Amniotic stem cell (primary cell): Measurements from ENCODE around the gene TOE1.
A peak's percentile ranks its signal among the peaks of the same experiment; 100 is the strongest.
"Not testable (repeated sequence)": the region's sequence is repeated elsewhere in the genome, so short reads cannot be mapped to it uniquely, and the experiment has no call there.

Experiments used
- DNase-seq: peaks from one replicate; lab custom pipeline; 2025; lab: John Stamatoyannopoulos, UW

TOE1 gene

DNA sequence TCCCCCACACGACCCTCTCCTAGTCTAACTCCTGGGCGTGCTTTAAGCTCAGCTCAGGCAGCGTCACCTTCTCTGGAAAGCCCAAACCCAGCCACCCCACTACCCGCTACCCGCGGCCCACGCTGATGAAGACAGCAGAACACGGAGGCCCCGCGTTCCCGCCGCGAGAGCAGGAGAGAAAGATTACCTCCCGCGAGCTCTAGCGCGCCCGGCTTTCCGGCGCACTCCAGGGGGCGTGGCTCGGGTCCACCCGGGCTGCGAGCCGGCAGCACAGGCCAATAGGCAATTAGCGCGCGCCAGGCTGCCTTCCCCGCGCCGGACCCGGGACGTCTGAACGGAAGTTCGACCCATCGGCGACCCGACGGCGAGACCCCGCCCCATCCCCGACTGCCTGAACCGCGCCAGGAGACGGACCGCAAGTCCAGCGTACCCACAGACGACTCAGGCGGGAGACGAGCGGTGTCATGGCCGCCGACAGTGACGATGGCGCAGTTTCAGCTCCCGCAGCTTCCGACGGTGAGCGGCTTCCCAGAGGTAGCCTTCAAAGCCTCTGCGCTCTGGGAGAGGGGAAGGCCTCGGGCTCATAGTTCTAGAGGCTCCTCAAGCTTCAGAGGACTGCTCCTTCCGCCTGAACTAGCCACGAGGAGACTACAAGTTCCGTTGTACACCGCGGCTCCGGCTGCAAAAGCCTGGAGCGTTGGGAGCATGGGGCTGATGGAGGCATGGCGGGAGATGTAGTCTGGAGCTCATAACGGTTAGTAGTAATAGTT, at the start of gene TOE1, which contains the start of gene MUTYH:
TOE1 (plus strand) TSS at position 382 of the 770 bp plus-strand sequence; CDS start at position 465, 83 bp downstream.
MUTYH (minus strand) TSS at position 652 of the 770 bp plus-strand sequence. CDS start 5,935 bp downstream, outside the sequence.
- peak; percentile 82 for DNase-seq

DNA sequence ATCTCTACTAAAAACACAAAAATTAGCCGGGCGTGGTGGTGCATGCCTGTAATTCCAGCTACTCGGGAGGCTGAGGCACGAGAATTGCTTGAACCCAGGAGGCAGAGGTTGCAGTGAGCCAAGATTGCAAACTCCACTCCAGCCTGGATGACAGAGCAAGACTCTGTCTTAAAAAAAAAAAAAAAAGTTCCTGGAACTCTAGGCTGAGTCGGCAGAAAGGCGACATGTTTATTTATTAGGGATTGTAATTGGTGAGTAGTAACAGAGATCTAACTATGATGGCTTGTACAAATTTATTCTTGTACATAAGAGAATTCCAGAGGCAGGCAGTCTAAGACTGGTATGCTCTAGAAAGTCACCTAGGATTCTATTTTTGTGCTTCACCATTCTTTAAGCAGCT, 49.0 kb upstream of the TOE1 start:
- DNase-seq = not testable (repeated sequence)

DNA sequence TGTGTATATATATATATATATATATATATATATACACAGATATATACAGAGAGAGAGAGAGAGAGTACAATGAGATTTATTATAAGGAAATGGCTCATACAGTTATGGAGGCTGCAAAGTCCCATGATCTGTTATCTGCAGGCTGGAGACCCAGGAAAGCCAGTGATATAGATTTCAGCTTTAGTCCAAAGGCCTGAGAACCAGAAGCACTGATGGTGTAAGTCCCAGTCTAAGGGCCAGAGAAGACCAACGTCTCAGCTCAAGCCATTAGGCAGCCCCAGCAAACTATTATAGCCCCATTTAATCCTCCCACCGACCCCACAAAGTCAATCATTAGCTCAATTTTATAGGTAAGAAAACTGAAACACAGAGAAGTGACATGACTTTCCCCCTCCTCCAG, 48.3 kb upstream of the TOE1 start:
- no peak for DNase-seq

DNA sequence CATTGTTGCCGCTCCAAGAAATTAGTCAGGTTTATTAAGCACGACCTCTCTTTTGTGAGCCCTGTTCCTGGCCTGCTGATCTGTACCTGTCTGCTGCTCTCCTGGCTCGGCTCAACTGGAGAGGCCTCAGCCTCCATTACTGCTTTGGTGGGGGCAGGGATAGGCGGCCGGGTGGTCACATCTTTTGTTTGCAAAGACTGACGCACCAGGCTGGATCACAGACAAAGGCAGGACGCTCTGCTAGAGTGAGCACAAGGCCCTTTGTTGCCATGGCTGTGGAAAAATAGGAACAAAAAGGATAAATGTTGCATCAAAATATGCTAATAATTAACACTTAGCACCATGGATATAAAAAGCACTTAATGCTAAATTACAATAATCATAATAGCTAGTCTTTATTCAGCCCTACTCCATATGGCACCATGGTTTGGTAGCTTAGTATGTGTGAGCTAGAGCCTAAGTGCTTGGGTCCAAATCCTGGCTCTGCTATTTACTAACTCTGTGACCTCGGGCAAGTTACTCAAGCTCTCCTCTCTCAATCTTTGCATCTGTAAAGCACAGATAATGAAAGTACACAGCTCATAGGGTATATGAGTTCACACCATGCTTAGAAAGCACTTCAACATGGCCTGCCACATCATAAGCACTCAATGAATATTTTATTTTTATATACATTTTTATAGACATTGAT, 42.2 kb upstream of the TOE1 start:
- DNase-seq = no peak

DNA sequence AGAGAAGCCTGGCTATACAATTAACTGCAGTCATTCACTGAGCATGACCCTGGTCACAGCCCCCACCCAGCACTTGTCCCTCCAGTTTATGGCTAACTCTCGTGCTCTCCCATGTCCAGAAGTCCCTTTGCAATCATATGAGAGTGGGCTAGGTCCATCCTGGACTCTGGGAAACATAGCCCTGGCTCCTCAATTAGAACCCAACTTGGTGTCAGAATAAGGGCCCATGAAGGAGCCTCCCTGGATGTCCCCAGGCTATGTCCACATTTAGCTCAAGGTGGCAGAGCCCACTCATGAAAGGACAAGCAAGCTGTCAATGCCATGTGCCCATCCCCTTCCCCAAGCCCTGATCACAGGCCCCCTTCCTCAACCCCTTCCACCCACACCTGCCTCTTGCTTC, 40.7 kb upstream of the TOE1 start:
- DNase-seq = no peak

DNA sequence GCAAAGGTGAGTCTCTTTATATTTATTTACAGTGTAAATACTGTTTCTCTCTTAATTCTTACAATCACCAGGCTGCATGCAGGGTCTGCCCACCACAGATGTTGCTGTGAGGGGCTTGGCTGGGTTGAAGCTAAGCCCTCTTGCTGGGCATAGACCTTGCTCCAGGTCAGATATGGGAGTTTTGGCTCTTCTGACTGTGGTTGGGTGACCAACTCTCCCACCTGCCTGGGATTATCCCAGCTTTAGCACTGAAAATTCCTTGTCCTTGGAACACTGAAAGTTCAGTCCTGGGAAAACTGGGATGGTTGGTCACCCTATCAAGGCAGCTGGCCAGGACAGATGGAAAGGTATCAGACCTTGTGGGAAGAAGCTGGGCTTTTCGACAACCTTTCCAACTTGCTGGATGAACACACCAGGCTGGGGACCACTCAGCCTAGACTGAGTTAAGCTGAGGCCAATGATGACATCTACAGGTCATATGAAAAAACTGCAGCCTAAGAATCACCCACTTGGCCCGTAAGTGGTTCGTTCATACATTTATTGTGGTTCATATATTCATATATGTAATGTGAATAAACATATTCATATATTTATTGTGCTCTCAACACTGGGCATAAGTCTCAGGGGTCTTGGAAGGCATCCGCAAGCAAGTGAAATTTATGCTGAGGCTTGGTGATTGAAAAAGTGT, 39.8 kb upstream of the TOE1 start:
- peak; percentile 74 for DNase-seq

DNA sequence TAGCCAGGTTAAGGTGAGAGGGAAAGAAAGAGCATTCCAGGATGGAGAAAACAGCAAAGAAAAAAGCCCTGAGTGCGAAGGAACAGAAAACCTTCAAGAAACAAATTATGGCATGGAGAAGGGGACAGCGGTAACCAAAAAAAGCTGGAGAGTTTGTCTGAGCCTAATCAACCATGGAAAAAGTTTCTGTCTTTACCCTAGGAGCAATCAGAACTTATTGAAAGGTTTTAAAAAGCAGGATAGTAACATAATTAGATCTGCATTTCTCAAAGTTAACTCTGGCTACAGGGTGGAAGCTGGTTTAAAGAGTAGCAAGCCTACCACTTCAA, 39.3 kb upstream of the TOE1 start:
- no peak for DNase-seq

DNA sequence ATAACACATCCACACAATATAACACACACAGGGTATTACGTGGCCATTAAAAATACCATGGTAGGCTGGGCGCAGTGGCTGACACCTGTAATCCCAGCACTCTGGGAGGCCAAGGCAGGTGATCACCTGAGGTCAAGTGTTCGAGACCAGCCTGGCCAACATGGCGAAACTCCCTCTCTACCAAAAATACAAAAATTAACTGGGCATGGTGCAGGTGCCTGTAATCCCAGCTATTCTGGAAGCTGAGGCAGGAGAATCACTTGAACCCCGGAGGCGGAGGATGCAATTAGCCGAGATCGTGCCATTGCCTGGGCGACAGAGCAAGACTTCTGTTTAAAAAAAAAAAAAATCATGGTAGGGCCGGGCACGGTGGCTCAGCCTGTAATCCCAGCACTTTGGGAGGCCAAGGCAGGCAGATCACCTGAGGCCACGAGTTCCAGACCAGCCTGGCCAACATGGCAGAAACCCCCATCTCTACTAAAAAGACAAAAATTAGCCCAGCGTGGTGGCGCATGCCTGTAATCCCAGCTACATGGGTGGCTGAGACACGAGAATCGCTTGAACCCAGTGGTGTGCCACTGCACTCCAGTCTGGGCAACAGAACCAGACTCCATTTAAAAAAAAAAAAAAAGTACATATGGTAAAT, 37.3 kb upstream of the TOE1 start:
- no peak for DNase-seq

DNA sequence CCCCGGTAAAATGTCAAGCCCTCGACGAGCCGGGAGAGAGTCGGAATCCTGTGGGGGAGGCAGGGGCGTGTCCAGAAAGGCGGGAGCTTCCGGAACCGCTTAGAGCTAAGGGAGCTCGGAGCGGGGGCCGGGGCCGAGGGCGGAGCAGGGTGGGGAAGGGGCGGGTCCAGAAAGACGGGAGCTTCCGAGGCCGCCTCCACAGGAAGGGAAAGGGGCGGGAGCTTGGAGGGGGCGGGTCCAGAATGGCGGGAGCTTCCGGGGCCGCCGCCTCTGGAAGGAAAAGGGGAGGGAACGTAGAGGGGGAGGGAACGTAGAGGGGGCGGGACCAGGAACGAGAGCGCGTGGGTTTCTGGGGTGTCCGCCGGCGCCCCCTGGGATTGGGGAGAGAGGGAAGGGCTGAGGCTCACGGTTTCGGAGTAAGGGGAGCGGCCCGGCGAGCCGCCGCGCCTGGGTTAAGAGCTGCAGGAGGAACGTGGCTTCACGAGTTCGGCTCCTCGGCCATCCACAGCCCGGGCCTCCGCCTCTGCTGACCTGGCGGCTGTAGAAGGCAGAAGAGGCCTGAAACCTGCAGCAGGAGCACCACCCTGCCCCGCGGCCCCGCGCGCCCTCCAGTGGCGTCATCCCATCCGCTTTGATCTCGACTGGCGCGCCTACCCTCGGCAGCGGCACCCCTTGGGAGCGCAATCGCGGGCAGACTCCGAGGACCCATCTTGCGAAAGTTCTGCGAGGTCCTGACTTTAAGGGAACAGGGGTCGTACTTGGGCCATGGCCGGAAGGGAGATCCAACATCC, 36.3 kb upstream of the TOE1 start:
- DNase-seq = peak; percentile 97

DNA sequence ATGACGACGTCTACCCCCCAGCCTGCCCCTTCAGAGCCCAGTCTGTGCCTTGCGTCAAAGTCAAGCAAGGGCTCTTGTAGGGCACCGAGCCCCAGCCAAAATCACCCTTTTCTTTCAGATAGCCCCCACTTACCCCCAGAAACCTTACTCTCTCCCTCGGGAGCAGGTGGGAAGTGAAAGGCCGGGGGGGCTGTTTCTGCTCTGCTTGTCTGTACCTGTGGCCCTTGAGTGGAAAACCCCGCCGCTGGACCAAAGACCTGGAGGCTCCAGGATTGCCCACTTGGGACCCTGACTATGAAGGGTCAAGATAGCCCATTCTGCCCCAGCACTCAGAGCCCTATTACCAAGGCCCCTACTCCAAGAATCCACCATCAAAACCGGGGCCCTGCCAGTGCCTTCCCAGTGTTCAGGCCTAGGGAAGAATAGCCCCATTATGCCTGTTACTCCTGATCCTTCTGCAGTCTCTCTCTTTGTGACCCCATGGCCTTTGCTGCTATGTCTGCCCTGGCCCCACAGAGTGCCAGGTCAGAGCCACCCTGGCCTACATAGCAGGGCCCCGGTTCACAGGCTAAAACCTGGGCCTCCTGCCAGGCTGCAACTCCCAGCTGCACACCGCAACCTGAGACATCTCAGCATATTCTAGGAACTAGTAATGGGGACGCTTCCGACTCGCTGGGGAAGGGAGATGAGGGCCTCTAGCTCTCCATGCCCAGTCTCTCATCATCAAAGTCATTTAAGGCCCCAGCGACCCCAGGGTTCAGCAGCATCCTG, 35.5 kb upstream of the TOE1 start:
- no peak for DNase-seq

DNA sequence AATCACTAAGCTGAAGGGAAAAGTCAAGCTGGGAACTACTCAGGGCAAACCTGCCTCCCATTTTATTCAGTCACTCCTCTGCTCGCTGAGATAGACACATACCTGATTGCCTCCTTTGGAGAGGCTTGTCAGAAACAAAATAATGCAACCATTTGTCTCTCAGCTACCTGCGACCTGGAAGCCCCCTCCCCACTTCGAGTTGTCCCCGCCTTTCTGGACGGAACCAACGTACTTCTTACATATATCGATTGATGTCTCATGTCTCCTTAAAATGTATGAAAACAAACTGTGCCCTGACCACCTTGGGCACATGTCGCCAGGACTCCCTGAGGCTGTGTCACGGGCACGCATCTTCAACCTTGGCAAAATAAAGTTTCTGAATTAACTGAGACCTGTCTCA, 34.7 kb upstream of the TOE1 start:
- no peak for DNase-seq

DNA sequence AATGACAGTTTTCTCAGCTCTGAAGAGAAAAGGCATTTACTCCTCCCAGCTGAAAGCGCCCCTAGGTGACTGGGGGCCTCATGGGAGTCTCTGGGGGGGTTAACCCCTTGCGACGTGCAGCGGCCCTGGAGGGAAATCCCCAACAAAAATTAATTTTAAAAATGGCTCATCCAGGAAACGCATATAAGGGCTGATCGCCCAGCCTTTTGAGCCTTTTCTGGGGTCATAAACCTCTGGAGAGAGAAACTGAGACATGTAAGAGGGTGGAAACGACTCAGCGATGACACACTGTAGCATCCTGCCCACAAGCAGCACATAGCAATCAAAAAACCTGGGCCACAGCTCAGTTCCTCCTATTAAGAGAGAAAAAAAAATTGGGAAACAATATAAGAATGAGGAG, 33.7 kb upstream of the TOE1 start:
- DNase-seq = no peak

DNA sequence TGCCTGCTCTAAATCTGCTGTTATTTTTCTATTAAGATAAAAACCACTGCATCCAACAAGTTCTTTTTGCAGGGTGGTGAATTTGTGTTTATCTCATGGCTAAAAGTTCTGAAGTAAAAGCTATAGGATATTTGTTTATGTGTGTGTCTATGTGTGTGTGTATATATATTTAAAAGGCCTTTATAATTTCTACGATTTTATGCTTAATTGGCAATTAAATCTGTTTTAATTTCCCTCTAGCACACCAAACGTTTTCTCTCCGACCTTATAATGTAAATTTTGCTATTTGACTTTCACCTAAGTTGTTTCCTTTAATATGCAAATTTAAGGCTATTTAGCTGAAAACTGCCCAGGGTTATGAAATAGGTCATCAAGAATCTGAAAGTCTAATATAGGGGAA, 33.1 kb upstream of the TOE1 start:
- DNase-seq = no peak

DNA sequence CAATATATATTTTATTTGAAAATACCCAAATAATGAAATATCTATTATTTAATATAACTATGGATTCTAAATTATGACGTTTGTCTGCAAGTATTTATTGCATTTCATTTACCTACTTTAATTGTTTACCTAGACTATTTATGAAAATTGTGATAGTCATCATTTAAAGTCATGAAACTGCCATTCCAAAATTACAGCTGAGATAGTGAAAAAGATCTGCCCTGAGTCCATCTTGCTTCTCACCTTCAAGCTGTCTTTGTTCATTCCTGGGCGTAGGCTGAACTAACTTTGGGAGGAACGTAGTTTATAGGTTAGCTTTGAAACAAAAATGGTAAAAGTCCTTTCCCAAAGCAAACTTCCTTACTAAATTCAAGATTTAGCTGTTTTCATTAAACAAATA, 25.7 kb upstream of the TOE1 start:
- no peak for DNase-seq

DNA sequence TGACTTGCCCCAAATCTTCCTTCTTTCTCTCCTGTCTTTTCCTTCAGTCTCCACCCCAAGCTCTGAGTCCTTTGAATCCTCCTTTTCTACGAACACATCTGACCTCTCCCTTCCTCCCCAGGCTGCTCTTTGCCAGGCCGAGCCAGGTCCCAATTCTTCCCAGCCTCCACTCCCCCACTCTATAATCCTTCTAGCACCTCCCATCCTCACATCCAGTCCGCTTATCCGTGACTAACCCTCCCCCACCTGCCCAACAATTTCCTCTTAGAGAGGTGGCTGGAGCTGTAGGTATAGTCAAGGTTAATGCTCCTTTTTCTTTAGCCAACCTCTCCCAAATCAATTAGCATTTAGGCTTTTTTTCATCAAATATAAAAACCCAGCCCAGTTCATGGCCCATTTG, 22.8 kb upstream of the TOE1 start:
- no peak for DNase-seq

DNA sequence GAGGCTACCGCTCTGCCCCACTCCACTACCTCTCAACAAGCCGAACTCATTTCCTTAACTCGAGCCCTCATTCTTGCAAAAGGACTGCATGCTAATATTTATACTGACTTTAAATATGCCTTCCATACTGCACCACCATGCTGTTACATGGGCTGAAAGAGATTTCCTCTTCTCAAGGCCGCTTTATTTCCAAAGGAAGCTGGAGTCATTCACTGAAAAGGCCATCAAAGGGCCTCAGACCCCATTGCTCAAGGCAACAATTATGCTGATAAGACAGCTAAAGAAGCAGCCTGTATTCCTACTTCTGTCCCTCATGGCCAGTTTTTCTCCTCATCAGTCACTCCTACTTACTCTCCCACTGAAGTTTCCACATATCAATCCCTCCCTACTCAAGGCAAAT, 20.2 kb upstream of the TOE1 start:
- DNase-seq = no peak

DNA sequence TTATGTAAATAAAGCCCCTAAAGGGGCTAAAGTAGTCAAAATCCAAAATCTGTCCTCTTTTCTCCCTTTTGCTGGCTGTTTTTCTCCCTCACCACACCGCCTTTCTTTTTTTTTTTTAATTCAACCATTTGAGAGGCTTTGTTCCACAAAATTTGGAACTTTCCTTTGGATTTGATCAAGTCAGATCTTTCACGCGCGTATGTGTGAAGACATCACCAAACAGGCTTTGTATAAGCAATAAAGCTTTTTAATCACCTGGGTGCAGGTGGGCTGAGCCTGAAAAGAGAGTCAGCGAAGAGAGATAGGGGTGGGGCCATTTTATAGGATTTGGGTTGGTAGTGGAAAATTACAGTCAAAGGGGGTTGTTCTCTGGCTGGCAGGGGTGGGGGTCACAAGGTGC, 18.5 kb upstream of the TOE1 start:
- DNase-seq = no peak

DNA sequence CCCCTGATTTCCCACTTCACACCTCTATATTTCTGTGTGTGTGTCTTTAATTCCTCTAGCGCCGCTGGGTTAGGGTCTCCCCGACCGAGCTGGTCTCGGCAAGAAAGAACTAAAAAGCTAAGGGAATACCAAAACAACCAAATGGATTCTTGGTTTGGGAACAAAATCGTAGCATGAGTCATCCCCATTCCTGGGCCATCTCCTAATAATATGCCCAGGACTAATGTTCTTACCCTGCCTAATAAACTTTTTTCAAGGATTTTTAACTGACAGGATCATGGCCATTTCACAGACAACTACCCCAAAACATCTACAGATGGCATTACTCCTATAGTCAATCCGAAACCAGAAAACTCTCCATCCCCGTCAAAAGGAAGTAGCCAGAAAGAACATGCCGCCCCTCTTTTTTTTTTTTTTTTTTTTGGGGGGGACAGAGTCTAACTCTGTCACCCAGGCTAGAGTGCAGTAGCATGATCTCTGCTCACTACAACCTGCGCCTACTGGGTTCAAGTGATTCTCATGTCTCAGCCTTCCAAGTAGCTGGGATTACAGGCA, 17.4 kb upstream of the TOE1 start:
- DNase-seq = no peak

DNA sequence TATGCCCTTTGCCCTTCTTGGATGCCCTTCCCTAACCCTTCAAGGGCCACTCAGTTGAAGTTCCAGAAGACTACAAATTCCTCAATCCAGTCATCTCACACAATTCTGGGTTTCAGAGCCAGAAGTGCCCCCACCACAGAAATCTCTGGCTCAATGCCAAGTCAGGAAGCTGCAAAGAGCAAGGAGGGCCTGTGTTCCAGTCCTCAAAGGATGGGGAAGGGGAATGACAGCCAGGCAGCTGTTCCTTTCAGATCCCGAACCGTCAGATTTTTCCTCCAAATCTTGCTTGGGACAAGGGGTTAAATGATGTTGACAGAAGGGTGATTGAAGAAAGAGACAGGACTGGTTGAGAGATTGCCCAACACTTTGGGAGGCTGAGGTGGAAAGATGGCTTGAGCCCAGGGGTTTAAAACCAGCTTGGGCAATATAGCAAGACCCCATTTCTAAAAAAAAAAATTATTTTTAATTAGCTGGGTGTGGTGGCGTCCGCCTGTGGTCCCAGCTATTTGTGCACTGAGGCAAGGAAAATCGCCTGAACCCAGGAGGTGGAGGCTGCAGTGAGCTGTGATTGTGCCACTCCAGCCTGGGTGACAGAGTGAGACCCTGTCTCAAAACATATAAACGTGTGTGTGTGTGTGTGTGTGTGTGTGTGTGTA, 14.0 kb upstream of the TOE1 start:
- DNase-seq = no peak
